Stimulated activated CD4-positive, alpha-beta T cell treated with anti-CD3 and anti-CD28 coated beads, TNF-alpha, amount 100 ng/mL, for 4 hours (primary cell): Measurements from ENCODE around the gene HSPB3.
"Not testable (repeated sequence)": the region's sequence is repeated elsewhere in the genome, so short reads cannot be mapped to it uniquely, and the experiment has no call there.

Experiments
- DNase-seq, 3 experiments: peaks; one replicate each; pipeline ENCODE4 v3.0.0-alpha.2; 2020; ENCODE audit warnings: low read depth in 3 of 3

Gene HSPB3, protein sequence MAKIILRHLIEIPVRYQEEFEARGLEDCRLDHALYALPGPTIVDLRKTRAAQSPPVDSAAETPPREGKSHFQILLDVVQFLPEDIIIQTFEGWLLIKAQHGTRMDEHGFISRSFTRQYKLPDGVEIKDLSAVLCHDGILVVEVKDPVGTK

DNA sequence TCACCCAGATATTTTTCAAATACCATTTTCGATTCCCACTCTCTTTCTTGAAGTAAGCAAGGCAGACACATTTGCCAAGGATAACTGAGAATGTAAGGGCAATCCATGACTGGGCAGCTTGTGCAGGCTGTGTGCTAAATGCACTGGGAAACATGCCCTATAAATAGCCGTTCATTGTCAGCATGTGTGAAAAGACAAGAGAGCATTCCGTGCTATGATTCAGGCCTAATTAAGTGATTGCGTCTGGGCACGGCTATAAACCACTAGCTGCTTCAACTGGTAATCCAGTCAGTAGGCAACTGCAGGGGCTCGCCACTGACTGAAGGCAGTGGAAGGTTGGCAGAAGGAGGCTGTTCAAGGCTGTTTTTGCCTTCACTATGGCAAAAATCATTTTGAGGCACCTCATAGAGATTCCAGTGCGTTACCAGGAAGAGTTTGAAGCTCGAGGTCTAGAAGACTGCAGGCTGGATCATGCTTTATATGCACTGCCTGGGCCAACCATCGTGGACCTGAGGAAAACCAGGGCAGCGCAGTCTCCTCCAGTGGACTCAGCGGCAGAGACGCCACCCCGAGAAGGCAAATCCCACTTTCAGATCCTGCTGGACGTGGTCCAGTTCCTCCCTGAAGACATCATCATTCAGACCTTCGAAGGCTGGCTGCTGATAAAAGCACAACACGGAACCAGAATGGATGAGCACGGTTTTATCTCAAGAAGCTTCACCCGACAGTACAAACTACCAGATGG is at the start of gene HSPB3:
Gene HSPB3 (plus strand): TSS at position 287 of the 745 bp plus-strand sequence. CDS start 91 bp downstream, at position 378.
- DNase-seq: no peak

DNA sequence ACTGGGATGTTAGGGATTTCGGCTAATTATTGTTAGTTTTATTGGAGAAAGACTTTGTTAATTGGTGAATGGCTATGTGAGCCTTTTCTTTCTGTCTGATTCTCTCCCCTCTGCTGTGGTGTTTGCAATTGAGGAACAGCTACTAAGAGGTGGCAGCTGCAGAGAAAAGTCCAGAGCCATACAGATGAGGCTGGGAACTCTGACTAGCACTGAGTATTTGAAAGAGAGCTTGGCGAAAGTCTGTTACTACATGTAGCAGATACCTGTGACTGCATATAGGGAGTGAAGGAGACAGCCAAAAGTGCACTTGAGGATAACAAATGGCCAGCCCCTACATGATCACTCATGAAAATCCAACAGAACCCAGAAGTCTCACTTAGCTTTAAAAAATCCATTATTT is 44.3 kb upstream of the HSPB3 start:
- no peak for DNase-seq

DNA sequence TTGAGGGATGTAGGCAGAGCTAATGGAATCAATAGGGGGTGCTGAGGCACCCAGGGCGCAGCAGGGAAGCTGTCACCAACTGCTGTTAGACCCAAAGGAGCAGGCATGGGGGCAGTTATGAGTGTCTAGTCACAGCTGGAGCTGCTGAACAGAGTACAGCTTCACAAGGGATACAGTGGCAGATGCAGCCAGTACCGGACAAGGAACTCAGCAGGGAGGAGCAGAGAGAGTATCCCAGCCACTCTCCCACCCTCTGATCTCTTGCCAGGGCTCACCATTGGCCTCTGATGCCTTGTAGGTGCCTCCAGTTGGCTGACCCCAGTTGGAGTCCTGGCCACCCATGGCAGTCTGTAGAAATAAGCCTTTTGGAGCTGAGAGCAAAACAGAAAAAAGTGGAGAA is 42.6 kb upstream of the HSPB3 start:
- no peak for DNase-seq

DNA sequence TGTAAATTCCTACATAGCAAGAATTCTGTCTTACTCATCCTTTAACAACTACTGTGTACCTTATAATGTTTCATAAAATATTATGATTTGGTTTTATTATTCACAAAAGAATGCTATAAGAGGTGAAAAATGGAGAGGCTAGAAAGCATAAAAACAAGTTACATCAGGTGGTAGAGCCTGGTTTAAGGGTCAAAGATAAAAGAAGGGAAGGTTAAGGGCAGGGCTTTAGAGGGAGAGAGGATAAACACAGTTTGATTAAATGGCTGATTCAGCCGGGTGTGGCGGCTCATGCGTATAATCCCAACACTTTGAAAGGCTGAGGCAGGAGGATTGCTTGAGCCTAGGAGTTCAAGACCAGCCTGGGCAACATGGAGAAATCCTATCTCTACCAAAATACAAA is 40.4 kb upstream of the HSPB3 start:
- no peak for DNase-seq

DNA sequence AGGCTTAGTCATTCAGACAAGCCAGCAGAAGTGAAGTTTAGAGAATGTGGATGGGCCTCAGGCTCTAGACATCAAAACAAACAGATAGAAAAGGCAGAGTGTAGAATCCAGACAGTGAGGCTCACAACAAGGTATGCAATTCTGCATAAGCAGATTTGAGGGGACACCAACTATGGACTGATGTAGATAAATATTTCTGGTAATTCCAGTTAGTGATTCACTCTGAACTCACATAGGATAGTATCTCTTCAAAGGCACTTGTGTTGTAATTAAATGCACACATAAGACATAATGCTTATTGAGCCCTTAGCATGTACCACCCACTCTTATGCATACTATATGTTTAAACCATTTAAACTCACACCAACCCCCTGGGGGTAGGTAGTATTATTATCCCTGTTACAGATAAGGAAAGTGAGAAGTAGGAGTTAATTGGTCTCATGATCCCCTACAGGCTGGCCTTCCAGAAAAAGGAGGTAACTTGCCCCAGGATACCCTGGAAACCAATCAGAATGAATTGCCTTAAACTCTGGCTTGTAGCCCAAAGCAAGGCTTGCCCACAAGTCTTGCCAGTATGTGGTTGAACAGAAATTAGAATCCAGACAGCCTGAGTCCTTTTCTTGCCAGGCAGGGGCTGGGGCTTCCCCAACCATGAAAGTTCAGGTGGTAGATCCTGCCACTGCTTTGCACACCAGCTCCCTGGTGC is 39.5 kb upstream of the HSPB3 start:
- DNase-seq: no peak

DNA sequence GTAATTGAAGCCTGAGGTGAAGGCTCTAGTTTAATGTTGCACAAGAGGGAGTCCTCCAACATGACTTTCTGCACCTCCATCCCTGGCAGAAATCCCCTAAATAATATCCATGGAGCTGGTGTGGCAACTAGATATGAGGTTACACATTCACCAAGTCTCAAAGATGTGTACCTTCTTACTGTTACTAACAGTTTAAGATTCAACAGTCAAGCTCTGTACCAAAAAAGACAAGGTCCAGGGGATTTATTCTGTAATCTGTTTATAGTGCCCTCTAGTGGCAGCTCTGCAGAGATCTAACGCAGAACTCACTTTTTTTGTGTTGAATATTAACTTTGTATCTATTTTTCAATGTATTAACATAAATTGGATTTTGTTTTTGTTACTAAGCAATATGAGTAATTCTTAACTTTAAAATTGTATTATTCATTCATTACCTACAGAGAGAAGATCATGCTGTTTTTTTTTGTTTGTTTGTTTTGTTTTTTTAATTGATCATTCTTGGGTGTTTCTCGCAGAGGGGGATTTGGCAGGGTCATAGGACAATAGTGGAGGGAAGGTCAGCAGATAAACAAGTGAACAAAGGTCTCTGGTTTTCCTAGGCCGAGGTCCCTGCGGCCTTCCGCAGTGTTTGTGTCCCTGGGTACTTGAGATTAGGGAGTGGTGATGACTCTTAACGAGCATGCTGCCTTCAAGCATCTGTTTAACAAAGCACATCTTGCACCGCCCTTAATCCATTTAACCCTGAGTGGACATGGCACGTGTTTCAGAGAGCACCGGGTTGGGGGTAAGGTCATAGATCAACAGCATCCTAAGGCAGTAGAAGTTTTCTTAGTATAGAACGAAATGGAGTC is 35.7 kb upstream of the HSPB3 start:
- peak in 1 of 3 experiments; percentile 5 for DNase-seq

DNA sequence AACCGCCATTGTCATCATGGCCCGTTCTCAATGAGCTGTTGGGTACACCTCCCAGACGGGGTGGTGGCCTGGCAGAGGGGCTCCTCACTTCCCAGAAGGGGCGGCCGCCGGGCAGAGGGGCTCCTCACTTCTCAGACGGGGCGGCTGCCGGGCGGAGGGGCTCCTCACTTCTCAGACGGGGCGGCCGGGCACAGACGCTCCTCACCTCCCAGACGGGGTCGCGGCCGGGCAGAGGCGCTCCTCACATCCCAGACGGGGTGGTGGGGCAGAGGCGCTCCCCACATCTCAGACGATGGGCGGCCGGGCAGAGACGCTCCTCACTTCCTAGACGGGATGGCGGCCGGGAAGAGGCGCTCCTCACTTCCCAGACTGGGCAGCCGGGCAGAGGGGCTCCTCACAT is 35.0 kb upstream of the HSPB3 start:
- not testable (repeated sequence) for DNase-seq

DNA sequence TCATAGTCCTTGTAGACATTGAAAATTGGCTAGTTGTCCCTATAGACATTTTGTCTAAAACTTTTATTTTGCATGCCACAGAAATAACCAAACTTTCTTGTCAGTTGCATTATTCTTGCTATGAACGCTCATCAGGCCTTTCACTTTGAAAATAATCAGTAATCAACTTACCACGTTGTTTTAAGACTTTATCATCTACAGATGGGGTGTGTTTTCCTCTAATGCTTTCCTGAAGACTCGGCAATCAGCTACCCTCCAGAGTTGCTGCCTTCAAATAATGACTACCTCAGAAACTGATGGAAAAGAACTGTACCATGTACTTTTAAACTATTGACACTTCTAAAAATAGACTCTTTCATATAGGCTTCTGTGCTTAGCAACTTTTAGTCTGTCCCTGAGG is 33.5 kb upstream of the HSPB3 start:
- DNase-seq: no peak

DNA sequence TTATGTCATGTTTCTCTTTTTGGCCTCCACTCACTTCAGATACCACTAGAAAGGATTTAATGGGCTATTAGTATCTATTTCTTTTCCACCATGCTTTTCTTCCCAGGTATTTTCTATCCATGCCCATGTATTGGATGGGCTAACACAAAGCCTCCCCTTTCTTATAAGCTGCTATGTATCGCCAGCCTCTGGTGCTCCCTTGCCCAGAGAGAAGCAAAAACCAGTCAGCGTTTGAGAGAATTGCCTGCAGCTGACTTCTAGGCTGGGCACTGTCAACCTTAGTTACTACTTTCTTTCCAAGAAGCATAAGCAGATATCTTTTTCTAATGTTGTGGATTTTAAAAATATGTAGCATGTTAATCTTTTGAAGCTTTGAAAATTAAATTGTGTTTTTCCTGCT is 30.2 kb upstream of the HSPB3 start:
- DNase-seq: no peak

DNA sequence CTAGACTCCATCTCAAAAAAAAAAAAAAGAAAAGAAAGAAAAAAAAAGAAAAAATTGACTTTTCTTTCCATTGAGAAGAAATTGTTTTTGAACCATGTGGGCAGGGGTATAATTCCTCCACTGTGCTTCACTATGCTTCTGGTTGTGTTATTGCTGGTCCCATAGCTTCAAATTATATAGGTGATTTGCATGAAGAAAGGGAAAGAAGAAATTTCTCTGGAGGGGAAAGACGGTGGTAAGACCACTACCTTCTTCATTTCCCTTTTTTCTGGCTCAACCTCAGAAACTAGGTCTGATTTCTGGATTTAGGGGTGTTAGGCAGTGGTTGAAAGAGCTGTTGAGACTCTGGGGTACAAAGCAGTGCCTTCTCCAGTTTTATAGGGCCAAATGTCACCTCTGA is 29.3 kb upstream of the HSPB3 start:
- no peak for DNase-seq

DNA sequence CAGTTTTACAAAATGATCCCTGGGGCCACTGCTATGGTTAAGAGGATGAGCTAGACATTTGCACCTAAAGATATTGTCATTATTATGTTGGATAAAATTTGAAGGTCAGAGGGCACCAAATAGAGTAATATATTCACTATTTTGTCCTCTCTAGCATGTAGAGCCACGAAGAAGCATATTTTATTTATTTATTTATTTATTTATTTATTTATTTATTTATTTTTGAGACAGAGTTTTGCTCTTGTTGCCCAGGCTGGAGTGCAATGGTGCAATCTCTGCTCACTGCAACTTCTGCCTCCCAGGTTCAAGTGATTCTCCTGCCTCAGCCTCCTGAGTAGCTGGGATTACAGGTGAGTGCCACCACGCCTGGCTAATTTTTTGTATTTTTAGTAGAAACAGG is 20.8 kb upstream of the HSPB3 start:
- DNase-seq: not testable (repeated sequence)

DNA sequence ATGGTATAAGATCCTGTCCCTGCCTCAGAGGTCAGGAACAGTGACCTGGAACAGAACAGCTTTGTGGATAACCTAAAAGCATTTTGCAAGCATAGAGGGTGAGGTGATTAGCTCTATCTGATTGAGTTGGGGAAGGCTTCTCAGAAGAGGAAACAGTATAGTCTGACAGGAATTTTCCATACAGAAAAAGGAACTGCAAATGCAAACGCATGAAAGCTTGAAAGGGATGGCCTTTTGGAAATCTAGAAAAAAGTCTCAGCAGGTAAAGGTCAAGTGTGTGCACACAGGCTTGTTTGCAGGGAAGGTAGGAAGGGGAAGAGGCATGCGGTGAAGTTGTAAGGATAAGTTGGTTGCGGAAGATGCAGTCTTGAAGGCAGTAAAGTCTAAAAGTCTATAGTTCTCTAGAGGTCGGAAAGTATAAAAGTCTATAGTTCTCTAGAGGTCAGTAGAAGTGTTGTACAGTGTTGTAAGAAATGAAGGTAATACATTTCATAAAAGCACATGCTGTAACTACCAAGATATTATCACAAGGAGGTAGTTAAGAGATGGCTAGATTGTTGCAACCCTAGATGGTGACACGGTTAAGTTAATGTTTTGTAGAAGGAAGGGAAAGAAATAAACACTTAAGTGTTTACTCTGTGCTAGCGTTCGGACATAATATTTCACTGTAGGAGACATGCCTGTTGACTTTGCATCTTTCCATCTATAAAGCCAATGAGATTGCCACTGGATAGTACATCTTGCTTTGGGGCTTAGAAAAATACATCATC is 16.7 kb upstream of the HSPB3 start:
- no peak for DNase-seq

DNA sequence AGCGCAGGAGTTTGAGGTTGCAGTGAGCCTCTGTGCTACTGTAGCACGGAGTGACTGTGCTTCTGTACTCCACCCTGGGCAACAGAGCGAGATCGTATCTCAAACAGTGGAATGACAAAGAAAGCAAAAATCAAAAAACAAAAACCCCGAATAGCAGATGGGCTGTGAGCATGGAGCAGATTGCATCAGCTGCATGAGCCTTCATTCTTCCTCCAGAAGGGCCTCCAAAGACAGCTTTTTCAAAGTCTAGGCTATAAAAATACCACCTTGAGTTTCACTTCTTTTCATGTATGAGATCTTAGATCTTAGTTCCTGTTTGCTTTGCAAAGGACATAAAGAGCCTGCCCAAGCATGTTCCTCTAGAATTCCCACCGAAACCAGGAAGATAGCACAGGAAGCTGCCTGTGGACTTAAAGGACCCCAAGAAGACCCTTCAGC is 15.0 kb upstream of the HSPB3 start:
- no peak for DNase-seq

DNA sequence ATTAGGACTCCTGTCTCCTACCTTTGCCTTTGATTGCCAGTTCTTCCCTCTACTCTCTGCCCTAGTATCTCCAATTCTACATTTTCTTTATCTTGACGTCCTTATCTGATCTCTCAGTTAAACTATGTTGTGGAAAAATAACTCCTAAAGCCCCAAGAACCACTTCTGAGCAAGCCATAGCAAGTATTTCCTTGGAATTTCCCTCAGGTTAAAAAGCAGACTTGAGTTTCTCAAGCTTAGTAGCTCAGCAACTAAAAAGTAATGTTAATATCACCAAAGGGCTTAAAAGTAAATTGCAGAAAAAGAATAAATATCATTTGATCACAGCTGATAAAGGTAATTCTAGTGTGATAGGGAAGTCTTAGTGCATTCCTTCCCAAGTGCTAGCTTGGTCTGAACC is 13.2 kb upstream of the HSPB3 start:
- no peak for DNase-seq

DNA sequence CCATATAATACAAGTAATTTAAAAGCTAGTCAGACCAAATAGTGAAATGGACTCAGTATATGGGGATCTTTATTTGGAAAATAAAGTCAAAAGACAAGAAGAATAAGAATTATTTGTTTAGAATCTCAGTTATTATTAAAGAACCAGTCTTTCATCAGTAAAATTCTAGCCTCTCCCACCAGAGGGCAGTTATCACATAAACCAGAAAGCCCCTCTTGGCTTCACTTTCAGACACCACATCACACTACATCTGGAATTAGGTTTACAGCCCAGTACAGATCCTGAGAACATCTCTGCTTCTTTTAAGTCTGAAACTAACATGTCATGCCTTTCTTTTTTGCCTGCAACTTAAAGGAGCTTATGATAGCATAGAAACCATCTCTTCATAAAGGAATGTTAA is 12.2 kb upstream of the HSPB3 start:
- no peak for DNase-seq

DNA sequence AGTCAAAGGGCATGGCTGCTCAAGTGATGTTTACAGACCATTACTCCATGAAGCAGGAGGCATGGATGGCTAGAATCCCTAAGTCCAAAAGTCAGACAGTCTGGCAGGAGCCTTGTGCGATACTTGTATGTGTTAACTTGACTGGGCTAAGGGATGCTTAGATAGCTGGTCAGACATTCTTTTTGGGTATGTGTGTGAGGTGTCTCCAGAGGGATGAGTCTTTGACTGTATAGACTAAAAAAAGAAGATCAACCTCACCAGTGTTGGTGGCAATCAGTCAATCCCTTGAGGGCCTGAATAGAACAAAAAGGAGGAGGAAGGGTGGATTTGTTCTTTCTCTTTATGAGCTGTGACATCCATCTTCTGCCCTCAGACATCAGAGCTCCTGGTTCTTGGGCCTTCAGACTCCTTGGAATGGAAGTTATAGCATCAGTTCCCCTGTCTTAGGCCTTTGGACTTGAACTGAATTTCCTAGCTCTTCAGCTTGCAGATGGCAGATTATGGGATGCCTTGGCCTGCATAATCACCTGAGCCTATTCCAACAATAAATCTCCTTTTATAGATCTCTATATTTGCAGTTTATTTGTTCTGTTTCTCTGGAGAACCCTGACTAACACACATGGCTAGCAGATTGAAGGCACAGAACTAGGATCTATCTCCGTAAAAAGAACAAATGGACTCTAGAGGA is 9.7 kb upstream of the HSPB3 start:
- DNase-seq: no peak

DNA sequence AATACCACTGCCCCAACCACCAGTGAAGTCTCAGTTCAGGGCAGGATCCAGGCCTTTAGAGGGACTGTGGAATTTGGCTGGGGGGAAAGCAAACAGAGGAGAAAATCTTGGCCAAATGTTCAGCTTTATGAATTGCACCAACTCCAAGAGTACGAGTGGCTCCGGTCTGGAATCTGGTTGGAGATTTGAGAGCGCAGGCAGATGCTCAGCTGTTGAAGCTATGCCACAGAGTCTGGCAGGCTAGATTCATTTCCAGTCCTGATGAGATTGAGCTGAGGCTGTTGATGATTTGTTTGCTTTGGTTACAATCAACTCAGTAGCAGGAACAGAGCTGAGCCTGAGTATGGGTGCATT is 9.1 kb upstream of the HSPB3 start:
- no peak for DNase-seq

DNA sequence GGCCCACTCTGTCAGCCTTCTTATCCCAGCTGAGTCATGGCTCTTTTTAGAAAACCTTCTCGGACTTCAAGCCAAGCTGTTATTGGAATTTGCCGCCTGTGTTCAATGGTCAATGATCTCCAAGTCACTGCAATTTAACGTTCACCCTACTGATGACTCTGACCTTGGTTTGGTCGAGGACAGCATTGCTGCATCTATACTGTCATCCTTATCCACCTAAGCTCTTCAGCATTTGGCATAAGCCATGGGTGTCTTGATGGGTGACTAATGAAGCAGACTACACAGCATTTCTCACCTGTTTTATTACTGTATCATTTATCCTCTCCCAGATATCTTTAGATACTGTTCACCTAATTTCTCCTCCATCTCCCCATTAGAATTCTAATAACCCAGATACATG is 5.6 kb upstream of the HSPB3 start:
- no peak for DNase-seq

DNA sequence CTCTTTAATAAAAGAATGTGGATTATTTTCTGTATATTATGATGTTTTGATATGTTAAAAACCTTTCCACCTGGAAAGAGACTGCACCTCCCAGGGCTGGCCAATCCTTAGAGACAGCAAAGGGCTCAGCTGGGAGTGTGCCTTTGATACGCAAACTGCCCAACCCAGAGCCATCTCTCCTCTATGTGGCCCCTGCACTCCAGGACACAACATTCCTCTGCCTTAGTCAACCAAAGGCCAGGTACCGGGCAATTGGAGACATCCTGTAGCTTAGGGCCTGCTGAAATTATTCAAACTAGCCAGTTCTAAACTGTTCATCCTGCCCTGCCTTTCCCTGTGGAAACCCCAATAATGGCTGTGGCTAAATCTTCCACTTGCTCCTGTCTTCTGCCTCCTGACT is 5.0 kb upstream of the HSPB3 start:
- no peak for DNase-seq

DNA sequence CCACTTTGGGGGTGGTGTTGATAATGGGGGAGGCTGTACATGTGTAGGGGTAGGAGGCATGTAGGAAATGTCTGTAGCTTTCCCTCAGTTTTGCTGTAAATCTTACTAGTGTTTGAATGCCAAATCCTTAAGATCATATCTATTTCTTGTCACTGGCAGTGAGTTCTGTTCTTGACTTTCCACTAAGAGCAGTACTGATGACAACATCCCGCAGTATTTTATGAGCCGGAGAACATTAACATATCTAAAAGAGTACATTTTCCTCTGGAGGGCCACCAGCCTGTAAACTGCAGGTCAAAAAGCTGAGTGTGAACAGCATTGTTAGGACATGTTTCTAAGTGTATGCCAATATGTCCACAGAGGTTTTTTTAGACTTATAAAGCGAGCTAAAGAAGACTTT is 2.5 kb upstream of the HSPB3 start:
- no peak for DNase-seq

DNA sequence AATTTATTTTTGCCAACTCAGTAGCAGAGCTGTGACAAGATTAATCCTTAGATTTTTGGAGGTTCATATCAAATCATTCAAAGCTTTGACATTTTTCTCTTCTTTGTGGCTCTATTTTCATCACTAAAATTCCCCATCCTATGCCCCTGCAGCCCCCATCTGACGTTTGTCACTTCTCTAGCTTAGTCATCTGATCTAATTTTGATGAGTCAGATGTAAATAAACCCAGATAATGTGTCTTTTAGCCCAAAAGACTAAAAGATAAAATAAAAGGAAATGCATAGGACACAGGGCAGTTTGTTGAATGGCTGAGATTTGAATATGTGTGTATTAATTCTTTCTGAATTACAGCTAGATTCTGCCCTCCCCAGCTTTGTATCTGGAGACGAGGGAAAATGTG is 897 bp upstream of the HSPB3 start:
- no peak for DNase-seq
